NB4 (cell line): ENCODE measurements around the gene RAP2A.

Experiments used
- CTCF ChIP-seq: IDR thresholded peaks from one replicate; pipeline ENCODE4 v1.5.1; 2012; ENCODE audit warnings: low read depth, low read length
- MYC ChIP-seq: IDR thresholded peaks from 2 replicates; pipeline ENCODE4 v1.6.1; 2011; ENCODE audit warnings: low read depth, low read length
- POLR2A ChIP-seq: IDR thresholded peaks from 2 replicates; pipeline ENCODE4 v1.6.1; 2011; ENCODE audit warnings: mild to moderate bottlenecking; ENCODE audit not compliant: insufficient read length; ENCODE audit errors: extremely low read depth

- no peak for TF ChIP-seq CTCF
- no peak for TF ChIP-seq MYC
- TF ChIP-seq POLR2A, result no peak
Measured at GRCh38 chr13:97437729-97438128, 3.8 kb downstream of the RAP2A start.
